ENCODE data around the gene ACSM6. TPM values are rescaled to one million over a fixed set of nuclear protein-coding genes. Genes with fewer than 3 reads are reported as not detected.

Gene ACSM6
- total RNA-seq, 4 donors from 2014 or later, result 1.2 TPM; not detected in 3

GRCh38 chr10:95172851-95173250 lies 21.2 kb upstream of the ACSM6 start:
- H3K36me3 ChIP-seq, result no peaks in the 10 kb centered on the region
- no peak for ATAC-seq
- WGBS, 2 donors (ENCODE audit: low coverage in 1 of 2), result 100% methylated on average over 1 of the region's 1 CpG; no CpG with 5 or more reads in 1 of the 2 donors
- H3K4me1 ChIP-seq, result no peaks in the 10 kb centered on the region
- H3K27me3 ChIP-seq, result no peaks in the 10 kb centered on the region
- H3K9me3 ChIP-seq, result no peaks in the 10 kb centered on the region
- no peak for TF ChIP-seq EP300 (IDR thresholded peaks at IDR 0.05)
- TF ChIP-seq POLR2AphosphoS5 (IDR thresholded peaks at IDR 0.05), result no peak
- no peak for TF ChIP-seq CTCF (IDR thresholded peaks at IDR 0.05)
- no peak for TF ChIP-seq POLR2A (IDR thresholded peaks at IDR 0.05)
- no peak overlapping the region for H3K4me3 ChIP-seq
- no peak overlapping the region for H3K27ac ChIP-seq

- no peak for TF ChIP-seq POLR2A (IDR thresholded peaks at IDR 0.05)
- no peak for TF ChIP-seq EP300 (IDR thresholded peaks at IDR 0.05)
- TF ChIP-seq CTCF (IDR thresholded peaks at IDR 0.05), result no peak
- no peak for TF ChIP-seq POLR2AphosphoS5 (IDR thresholded peaks at IDR 0.05)
Observed at GRCh38 chr10:95176101-95176500, 17.9 kb upstream of the ACSM6 start.

GRCh38 chr10:95177429-95177828 lies 16.6 kb upstream of the ACSM6 start:
- Histone ChIP-seq H3K4me1 (no peaks in the 10 kb centered on the region), H3K9me3 (no peaks in the 10 kb centered on the region), H3K27me3 (no peaks in the 10 kb centered on the region), H3K36me3 (no peaks in the 10 kb centered on the region), H3K4me3 (no peak overlapping the region), H3K27ac (no peak overlapping the region)
- no peak for TF ChIP-seq POLR2AphosphoS5 (IDR thresholded peaks at IDR 0.05)
- no peak for TF ChIP-seq EP300 (IDR thresholded peaks at IDR 0.05)
- TF ChIP-seq POLR2A (IDR thresholded peaks at IDR 0.05), result no peak
- TF ChIP-seq CTCF (IDR thresholded peaks at IDR 0.05), result no peak
- ATAC-seq, result no peak

More at GRCh38 chr10:95176101-95176500, 17.9 kb upstream of the ACSM6 start:
- ATAC-seq, result no peak
- Histone ChIP-seq H3K27me3 (no peaks in the 10 kb centered on the region), H3K27ac (no peak overlapping the region), H3K9me3 (no peaks in the 10 kb centered on the region), H3K4me3 (no peak overlapping the region), H3K36me3 (no peaks in the 10 kb centered on the region), H3K4me1 (no peaks in the 10 kb centered on the region)
- WGBS, 2 donors (ENCODE audit: low coverage in 1 of 2), result 100% methylated on average over 1 of the region's 2 CpGs

- H3K9me3 ChIP-seq, result no peaks in the 10 kb centered on the region
- peaks cover 0 to 3% (median 0%) of the 10 kb centered on the region in 3 donors for H3K4me1 ChIP-seq
- ATAC-seq, result no peak
- H3K36me3 ChIP-seq, result no peaks in the 10 kb centered on the region
- no peak overlapping the region for H3K4me3 ChIP-seq
- TF ChIP-seq POLR2A (IDR thresholded peaks at IDR 0.05), result no peak
- no peak for TF ChIP-seq EP300 (IDR thresholded peaks at IDR 0.05)
- TF ChIP-seq CTCF (IDR thresholded peaks at IDR 0.05), result no peak
- TF ChIP-seq POLR2AphosphoS5 (IDR thresholded peaks at IDR 0.05), result no peak
- 38 to 40% methylated on average over 1 of the region's 1 CpG for WGBS, 2 donors (ENCODE audit: low coverage in 1 of 2)
- no peak overlapping the region for H3K27ac ChIP-seq
- H3K27me3 ChIP-seq, result no peaks in the 10 kb centered on the region
Observed at GRCh38 chr10:95178266-95178665, 15.8 kb upstream of the ACSM6 start.

GRCh38 chr10:95178797-95179196 lies 15.2 kb upstream of the ACSM6 start:
- no peaks in the 10 kb centered on the region for H3K9me3 ChIP-seq
- WGBS, 2 donors (ENCODE audit: low coverage in 1 of 2), result 79 to 91% methylated on average over 1 of the region's 1 CpG
- no peak overlapping the region for H3K27ac ChIP-seq
- no peak for ATAC-seq
- TF ChIP-seq CTCF (IDR thresholded peaks at IDR 0.05), result no peak
- TF ChIP-seq POLR2A (IDR thresholded peaks at IDR 0.05), result no peak
- no peak for TF ChIP-seq POLR2AphosphoS5 (IDR thresholded peaks at IDR 0.05)
- TF ChIP-seq EP300 (IDR thresholded peaks at IDR 0.05), result no peak
- H3K27me3 ChIP-seq, result no peaks in the 10 kb centered on the region
- H3K36me3 ChIP-seq, result no peaks in the 10 kb centered on the region
- no peak overlapping the region for H3K4me3 ChIP-seq
- peaks cover 0 to 6% (median 0%) of the 10 kb centered on the region in 3 donors for H3K4me1 ChIP-seq
